Measurements from ENCODE around the gene ARFRP1.
"Not testable (repeated sequence)": the region's sequence is repeated elsewhere in the genome, so short reads cannot be mapped to it uniquely, and the experiment has no call there.

Gene ARFRP1

DNA sequence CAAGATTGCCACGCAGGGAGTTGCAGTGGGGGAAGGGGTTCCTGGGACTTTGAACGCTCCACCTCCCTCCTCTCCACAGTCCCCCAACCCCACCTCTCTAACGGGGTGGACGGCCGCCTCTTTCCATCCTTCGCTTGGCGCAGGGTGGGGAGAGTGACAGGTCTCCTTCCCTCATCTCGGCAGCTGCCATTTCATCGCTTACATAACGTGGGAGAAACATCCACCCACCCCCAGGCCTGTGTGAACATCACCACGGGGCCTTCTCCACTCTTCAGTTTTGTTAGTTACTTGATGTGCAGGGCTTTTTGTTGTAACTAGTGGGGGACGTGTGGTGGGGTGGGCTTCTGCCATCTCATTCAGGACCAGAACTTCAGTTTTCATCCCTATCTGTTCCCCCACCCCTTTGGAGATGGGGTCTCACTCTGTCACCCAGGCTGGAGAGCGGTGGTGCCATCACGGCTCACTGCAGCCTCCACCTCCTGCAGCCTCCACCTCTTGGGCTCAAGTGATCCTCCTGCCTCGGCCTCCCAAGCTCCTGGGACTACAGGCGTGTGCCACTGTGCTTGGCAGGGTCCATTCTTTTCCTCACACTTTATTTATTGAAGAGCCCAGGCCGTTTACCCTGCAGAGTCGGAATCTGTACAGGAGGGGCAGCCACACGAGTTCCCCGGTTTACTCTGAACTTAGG, 32.0 kb downstream of the ARFRP1 start:
- DNase-seq (ENCODE audit: low spot score) = no peak

DNA sequence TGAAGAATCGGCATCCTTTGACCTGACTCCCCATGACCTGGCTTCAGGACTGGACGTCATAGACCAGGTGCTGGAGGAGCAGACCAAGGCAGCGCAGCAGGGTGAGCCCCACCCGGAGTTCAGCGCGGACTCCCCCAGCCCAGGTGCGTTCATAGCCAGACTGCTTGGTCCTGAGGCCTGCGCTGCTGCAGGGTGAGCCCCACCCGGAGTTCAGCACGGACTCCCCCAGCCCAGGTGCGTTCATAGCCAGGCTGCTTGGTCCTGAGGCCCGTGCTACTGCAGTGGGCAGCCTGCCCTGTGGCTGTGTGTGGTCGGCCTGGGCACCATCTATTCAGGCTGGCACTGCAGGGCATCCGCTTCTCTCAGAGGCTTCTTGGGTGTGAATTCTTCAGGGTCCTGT, 33.8 kb downstream of the ARFRP1 start:
- no peak for DNase-seq (ENCODE audit: low spot score)

DNA sequence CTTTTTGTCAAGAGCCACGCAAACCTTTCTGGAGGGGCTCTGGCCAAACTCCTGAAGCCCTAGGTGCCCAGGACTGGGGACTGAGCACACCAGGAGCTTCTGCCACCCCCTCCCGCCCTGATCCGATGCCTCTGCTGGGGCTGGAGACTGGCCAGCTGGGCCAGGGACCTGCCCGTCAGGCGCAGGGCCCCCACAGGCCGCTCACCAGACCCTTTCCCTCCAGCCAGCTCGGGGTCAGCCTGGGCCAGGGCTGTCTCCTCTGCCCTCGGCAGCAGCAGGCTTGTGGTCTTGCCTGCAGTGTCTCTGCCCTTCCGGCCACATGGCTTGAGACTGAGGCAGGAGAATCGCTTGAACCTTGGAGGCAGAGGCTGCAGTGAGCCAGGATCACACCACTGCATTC, 35.1 kb downstream of the ARFRP1 start:
- DNase-seq (ENCODE audit: low spot score) = no peak

DNA sequence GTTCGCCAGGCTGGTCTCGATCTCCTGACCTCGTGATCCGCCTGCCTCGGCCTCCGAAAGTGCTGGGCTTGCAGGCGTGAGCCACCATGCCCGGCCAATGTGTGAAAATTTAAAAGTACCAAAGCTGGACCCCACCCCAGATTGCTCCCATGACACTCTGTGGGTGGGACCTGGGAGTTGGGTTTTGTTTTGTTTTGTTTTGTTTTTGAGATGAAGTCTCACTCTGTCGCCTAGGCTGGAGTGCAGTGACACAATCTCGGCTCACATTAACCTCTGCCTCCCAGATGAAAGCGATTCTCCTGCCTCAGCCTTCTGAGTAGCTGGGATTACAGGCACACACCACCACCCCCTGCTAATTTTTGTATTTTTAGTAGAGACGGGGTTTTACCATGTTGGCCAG, 36.1 kb downstream of the ARFRP1 start:
- DNase-seq (ENCODE audit: low spot score) = not testable (repeated sequence)

DNA sequence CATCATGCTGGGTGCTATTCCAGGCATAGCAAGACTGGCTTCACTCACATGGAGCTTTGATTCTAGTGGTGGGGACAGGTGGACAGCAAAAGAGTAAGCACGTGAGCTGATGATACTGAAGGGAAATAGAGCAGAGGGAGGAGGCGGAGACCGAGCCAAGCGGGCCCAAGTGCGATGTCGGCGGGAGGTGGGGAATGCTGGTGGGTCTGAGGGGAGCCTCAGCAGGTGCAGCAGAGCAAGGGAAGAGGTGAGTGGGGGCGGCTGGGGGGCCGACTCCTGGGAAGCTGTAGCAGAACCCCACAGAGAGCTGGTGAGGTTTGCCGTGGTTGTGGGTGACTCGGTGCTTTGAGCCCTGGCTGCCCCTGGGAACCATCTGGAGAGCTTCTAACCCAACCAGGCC, 39.4 kb downstream of the ARFRP1 start:
- DNase-seq (ENCODE audit: low spot score) = no peak

DNA sequence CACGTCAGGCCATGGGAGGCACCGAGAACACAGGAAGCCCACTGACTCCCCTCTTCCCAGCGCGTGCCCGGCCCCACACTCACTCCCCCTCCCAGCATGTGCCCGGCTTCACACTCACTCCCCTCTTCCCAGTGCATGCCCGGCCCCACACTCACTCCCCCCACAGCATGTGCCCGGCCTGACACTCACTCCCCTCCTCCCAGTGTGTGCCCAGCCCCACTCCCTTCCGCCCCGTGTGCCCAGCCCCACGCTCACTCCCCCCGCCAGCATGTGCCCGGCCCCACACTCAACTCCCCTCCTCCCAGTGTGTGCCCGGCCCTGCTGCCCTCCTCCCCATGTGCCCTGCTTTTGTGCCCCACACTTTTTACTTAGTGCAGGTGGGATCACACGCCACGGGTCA, 39.9 kb downstream of the ARFRP1 start:
- DNase-seq (ENCODE audit: low spot score) = no peak

DNA sequence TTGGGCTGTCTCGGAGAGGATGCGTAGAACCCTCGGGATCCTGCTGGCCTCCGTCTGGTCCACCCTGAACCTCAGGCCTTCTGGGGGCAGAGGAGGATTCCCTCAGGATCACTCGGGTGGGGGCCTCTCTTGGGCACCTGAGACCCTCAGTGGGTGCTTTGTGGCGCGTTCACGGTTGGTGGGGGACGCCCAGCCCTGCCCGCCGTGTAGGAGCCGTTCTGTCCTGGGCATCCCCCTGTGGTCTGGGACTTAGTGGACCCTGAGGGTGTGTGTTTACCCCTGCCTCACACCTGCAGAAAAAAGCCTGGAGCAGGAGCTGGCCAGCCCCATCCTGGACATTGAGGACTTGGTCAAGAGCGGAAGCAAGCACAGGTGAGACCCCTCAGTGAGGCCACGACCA, 42.1 kb downstream of the ARFRP1 start:
- no peak for DNase-seq (ENCODE audit: low spot score)

DNA sequence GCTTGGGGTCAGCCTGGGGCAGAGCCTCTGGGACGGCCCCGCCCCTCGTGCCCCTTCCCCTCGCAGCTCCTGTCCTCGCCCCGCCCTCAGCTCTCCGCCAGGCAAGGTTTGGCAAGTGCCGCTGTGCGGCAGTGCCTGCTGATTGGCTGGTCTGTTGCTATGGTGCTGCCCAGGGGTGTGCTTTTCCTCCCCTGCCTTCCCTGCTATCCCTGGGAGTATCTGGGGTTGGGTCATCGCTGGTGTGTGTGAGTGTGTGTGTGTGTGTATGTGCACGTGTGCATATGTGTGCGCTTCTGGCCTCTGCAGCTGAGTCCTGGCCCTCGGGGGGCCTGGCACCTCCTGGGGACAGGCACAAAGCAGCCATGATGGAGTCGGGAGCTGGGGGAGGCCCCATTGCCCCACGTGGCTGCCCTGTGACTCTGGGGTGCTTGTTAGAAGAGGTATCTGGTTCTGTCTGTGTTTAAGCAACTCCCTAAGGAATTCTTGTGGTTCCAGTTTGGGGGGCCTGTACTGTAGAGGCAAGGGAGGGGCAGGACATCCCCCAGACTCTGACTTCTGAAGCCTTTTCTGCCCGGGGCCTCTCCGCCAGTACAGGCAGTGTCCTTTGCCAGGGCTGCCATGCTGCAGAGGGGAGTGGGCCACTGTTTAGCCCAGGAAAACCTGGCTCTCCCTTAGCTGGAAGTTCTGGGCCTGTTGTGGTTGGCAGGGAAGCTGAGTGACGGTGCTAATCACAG, 42.7 kb downstream of the ARFRP1 start:
- peak; percentile 87 for DNase-seq (ENCODE audit: low spot score)

DNA sequence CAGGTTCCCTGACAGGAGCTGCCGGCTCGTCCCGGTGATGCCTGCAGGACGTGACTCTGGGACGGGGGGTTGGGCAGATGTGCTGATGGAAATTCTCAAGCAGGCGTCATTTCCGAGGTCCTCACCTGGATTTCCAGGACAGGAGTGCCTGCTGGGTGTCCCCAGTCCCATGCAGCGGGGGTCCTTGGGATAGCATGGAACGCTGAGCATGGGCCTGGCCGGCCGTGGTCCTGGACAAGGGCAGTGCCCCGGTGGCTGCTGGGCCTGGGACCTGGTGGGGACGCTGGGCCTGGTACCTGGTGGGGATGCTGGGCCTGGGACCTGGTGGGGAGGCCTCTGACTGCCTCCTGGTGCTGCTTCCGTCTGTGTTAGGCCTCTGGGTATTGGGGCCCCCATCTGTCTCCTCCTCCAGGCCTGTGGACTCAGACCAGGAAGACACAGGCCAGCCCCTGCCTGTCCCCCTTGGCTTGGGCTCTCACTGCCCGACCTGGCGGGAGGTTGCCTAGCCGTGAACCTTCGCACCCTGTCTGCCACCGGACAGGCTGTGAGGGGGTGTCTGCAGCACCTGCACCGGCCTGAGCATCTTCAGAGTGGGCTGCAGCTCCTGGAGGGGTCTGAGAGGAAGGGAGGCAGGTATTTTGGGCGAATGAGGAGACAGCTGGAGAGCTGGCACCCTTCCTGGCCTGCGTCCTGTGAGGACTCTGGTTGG, 43.5 kb downstream of the ARFRP1 start:
- DNase-seq (ENCODE audit: low spot score) = no peak

DNA sequence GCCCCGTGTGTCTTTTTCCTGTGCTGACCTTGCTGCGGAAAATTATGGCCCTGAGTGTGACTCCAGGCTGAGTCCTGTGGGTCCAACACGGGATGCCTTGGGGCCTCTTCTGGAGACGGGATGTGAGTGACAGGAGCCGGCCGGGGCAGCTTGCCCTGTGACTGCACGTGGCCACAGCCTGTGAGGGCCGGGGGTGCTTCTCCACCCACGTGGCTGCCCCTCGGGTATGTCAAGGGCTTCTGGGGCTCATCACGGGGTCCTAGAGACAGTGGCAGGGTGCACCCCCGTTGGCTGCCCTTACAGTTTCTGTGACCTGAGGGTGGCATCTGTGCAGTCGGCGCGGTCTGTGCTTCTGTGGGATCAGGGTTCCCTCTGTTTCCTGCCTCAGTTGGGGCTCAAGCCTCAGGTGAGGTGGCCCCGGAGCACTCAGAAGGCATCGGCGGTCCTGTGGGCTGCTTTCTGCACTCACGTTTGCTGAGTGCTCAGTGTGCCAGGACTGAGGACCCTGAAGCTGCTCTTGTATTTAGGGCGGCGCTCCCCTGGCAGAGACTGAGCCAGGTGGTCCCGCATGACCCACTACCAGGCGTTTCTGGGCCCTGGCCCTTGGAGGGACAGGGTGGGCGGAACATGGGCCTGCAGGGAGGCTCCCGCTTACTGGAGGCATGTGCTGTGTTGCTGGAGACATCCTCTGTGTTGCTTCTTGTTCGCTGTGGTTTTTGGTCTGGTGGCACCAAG, 44.3 kb downstream of the ARFRP1 start:
- no peak for DNase-seq (ENCODE audit: low spot score)

DNA sequence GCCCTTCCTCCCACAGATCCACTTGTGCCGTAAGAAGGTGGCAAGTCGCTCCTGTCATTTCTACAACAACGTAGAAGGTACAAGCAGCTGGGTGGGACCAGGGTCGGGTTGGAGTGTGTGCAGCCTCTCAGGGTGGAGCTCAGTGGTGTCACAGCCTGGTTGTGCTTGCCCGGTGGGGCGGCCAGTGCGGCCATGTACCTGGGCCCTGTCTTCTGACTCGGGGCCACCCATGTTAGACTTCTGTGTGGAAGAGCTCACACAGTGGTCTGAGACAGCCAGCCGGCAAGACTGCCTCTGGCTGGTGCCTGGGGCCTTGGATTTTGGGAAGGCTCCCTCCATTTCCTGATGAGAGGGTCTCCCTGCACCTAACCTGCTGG, 45.0 kb downstream of the ARFRP1 start:
- no peak for DNase-seq (ENCODE audit: low spot score)

DNA sequence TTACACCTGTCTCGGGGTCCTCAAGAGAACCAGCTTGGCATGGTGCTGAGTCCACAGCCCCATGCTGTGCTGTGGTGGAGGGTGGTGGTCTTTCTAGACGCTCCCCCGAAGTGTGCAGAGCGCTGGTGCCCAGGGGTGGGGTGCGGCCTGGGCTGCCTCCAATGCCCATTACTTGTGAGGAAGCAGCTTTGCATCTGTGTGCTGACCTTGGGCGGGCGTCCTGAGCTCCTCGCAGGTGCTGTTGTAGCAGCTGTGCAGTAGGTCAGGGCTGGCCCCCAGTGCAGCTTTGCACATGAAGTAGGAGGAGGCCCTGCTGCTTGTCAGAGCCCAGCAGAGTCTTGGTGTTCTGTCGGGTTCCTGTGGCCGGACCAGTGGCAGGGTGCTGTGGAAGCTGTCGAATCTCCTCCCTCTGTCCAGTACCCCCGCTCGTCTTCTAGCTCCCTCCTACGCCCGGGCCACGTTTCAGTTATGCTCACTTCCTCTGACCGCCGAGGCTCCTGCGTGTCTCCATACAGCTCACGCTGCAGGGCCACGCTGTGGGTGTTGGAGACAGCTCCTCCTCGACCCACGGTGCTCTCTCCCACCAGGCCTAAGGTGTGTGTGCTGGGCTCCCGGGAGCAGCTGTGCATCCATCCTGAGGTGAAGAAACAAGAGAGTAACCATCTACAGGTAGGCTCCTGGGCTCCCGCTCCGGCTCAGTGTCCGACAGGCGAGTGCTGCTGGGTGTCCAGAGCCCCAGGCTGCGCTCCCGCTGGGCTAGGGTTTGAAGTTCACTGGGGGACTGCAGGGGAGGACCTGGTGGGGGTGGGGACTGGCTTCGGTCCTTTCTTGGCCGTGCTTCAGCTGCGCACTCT, 45.6 kb downstream of the ARFRP1 start:
- DNase-seq (ENCODE audit: low spot score) = no peak

DNA sequence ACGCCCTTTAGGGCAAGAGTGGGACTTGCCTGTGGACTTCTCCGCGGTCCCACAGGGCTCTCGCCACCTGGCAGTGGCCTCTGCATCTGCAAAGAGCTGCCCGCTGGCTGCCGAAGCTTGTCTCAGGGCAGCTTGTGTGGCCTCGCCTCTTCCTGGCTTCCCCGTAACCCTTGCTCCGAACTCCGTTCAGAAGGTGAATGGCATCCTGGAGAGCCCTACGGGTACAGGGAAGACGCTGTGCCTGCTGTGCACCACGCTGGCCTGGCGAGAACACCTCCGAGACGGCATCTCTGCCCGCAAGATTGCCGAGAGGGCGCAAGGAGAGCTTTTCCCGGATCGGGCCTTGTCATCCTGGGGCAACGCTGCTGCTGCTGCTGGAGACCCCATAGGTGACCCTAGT, 46.7 kb downstream of the ARFRP1 start:
- DNase-seq (ENCODE audit: low spot score) = no peak

DNA sequence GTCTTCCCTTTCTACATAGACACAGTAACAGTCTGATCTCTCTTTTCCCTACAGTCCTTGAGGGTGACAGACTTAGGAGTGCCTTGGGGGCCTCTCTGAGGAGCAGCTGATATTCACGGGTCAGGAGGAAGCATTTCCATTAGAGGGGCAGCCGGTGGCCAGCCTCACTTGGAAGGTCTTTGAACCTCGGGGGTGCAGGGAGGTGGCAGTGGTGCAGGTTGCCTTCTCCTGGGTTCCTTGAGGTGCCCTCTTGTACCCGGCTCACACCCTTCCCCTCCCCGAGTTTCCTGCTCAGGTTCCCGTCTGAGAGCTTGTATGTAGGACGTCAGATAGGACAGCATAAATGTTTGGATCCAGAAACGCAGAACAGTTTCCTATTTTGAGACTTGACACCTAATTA, 47.2 kb downstream of the ARFRP1 start:
- DNase-seq (ENCODE audit: low spot score) = no peak

DNA sequence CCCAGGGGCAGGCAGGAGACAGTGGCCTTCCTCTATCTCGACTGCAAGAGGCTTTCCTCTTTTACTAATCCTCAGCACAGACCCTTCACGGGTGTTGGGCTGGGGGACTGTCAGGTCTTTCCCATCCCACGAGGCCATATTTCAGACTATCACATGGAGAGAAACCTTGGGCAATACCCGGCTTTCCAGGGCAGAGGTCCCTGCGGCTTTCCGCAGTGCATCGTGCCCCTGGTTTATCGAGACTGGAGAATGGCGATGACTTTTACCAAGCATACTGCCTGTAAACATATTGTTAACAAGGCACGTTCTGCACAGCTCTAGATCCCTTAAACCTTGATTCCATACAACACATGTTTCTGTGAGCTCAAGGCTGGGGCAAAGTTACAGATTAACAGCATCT, 47.6 kb downstream of the ARFRP1 start:
- DNase-seq (ENCODE audit: low spot score) = not testable (repeated sequence)

DNA sequence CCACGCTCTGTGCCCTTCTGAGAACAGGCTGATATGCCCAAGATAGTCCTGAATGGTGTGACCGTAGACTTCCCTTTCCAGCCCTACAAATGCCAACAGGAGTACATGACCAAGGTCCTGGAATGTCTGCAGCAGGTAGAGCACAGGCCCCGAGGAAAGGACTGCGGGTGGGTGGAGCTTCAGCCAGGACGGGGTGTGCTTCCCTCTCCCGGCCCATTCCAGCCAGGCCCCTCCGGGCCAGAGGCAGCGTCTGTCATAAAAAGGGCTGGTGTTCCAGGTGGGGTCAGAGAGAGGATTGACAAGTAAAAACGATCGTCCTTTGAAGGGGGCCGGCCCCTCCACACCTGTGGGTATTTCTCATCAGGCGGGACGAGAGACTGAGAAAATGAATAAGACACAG, 48.4 kb downstream of the ARFRP1 start:
- DNase-seq (ENCODE audit: low spot score) = no peak

DNA sequence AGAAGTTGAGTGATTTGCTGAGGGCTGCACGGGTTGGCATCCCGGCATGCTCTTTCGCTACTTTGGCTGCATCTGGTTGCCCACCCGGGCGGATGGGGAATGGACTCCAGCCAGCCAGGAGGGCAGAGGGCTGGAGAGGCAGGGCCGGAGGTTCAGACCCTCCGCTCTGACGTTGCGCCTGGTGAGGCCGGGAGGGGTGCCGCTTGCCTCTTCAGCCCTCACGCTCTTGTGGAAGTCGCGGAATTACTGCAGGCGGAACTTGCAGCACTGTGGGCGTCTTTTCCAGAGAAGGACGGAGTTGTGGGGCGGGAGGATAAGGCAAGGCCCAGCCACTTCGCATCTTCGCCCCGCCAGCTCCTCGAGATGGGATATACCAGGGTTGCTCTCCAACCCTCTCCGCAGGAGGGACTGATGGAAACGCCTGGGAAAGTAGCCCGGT, 49.0 kb downstream of the ARFRP1 start:
- no peak for DNase-seq (ENCODE audit: low spot score)

DNA sequence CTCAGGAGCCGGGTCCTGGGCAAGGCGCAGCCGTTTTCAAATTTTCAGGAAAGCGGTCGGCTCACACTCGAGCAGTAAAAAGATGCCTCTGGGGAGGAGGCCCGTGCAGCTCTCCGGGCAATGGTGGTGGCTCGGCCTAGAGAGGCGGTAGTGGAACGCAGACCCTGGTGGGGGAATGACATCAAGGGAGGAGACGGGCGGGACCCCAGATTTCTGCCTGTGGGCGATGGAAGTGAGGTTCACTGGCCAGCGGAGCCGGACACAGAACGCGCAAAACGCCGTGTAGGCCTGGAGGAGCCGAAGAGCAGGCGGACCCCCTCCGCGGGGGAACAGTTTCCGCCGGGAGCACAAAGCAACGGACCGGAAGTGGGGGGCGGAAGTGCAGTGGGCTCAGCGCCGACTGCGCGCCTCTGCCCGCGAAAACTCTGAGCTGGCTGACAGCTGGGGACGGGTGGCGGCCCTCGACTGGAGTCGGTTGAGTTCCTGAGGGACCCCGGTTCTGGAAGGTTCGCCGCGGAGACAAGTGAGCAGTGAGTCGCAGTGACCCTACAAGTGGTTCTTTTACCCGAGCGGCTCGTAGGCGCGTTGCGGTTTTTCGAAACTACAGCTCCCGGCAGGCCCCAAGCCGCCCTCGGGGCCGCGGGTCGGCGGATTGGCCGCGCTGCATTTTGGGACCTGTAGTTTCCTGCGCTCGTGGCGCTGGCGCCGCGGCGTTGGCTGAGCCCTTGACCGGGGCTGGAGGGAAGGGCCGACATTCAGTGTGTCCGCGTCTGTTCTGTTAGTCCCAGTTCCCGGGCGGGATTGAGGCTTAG, 49.6 kb downstream of the ARFRP1 start, which contains the start of gene RTEL1:
TSS of gene RTEL1 (plus strand) at position 376 of the 812 bp plus-strand sequence. CDS start 1,091 bp downstream, outside the sequence.
- peak; percentile 91 for DNase-seq (ENCODE audit: low spot score)

DNA sequence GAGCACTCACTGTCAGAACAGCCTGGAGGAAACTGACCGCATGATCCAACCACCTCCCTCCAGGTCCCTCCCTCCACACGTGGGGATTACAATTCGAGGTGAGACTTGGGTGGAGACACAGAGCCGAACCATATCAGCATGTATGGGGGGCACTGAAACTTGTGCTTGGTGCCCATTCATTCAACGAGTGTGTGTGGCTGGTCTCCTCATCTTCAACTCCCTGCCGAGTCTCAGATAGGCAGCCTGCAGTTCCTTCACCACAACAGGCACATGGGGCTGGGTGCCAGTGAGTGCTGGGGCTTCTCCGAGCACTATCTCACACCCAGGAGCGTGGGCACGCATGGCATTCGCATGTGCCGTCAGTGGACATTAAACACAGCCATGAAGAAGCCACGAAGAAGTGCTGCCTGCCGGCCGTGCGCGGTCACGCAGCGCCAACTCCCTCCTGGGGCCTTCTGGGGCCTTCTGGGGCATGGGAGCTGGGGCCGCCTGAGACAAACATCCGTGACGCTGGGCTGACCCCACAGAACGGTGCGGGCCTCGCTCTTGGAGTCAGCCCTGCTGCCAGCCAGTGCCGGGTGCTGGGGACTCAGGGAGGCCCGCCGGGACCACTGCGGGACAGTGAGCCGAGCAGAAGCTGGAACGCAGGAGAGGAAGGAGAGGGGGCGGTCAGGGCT, 50.4 kb downstream of the ARFRP1 start:
- no peak for DNase-seq (ENCODE audit: low spot score)

DNA sequence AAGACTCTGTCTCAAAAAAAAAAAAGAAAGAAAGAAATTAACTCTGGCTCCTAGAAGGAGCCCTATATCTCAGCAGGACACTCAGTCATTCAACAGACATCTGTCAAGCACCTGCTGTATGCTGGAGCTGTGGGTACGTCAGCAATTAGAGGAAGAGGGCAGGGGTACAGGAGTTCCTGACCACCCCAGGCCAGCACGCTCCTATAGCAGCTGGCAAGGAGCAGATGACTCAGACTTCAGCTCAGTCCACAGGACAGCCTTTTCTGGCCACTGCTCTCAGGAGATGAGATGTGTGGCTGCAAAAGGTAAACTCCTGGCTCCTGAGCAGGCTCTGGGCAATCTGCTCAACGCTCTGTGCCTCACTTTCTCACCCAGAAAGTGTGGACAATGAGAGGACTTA, 51.3 kb downstream of the ARFRP1 start:
- no peak for DNase-seq (ENCODE audit: low spot score)

All from cerebellar cortex (tissue), 1 donor.